ENCODE data around the gene SNRPA.

DNA sequence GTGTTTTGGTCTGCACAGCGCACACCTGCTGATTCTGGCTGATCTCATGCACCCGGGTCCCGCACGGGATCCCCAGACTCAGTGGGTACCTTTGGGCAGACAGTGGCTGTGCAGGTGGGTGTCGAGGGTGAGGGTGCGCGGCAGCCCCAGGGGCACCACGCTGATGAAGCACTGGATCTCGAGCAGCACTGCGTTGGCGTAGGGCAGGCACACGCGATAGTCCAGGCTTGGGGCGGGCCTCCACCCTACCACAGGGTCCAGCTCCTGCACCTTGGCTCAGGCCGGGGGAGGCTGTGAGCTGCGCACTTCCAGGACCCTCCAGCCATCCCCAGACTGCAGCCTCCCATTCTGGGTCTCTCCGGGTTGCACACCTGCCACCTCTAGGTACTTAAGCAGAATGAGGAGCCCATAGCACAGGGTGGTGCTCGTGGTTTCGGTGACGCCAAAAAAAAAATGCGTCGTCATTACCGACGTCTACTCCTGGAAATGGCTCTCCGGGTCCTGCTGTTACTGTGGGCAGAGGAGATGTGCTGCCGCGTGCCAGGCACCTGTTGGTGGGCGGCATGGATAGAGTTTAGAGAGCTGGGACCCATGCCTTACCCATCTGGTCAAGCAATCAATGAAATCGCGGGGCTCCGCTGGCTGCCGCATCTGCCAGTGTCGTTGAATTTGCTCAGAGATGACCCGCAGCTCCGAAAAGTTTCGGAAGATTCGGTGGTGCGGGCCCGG lies 58.5 kb downstream of the SNRPA start:
- no peak for TF ChIP-seq GATA2 (IDR thresholded peaks at IDR 0.05; ENCODE audit: low read depth, low read length)
- no peak for TF ChIP-seq GATA3 (IDR thresholded peaks at IDR 0.05; ENCODE audit: low read depth, low read length)

Measured in SH-SY5Y (cell line).